ENCODE data around the gene PCNP.

PCNP gene

DNA sequence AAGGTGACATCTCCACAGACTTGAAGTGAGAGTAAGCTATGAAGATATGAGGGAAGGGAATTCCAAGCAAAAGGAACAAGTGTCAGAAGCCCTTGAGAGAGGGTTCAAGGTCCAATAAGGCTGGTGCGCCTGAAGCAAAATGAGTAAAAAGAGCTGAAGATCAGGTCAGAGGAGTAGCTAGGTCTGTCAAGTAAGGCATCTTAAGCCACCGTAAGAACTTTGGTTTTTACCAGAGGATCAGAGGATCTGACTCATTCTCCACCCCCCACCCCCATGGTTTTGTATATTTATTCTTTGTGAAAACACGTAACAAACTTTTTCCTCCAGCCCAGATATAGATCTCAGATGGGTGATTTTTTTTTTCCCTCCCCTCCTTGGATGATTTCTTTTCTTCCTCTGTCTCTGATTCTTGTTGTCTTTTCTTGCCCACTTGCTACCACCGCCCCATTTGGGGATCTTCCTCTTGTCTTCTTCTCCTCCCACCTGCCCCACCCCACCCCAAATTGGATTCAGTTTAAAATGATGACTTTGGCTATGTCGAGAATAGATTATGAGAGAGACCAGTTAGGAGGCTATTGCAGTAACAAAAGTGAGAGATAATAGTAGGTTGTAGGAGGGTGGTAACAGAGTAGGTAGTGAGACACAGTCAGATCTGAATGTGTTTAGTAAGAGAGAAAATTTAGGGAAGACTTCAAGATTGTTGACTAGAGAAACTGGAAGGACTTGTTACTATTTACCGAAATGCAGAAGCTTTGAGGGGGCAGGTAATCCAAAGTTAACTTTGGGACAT is 6.3 kb upstream of the PCNP start:
- no peak for TF ChIP-seq EGR1 (IDR thresholded peaks at IDR 0.05)
- no peak for TF ChIP-seq EP300 (IDR thresholded peaks at IDR 0.05; ENCODE audit: borderline replicate concordance)
- no peak for TF ChIP-seq TEAD4 (IDR thresholded peaks at IDR 0.05)
- no peak for TF ChIP-seq TCF12 (IDR thresholded peaks at IDR 0.05; ENCODE audit: low read depth)
- TF ChIP-seq, protein P1, sequence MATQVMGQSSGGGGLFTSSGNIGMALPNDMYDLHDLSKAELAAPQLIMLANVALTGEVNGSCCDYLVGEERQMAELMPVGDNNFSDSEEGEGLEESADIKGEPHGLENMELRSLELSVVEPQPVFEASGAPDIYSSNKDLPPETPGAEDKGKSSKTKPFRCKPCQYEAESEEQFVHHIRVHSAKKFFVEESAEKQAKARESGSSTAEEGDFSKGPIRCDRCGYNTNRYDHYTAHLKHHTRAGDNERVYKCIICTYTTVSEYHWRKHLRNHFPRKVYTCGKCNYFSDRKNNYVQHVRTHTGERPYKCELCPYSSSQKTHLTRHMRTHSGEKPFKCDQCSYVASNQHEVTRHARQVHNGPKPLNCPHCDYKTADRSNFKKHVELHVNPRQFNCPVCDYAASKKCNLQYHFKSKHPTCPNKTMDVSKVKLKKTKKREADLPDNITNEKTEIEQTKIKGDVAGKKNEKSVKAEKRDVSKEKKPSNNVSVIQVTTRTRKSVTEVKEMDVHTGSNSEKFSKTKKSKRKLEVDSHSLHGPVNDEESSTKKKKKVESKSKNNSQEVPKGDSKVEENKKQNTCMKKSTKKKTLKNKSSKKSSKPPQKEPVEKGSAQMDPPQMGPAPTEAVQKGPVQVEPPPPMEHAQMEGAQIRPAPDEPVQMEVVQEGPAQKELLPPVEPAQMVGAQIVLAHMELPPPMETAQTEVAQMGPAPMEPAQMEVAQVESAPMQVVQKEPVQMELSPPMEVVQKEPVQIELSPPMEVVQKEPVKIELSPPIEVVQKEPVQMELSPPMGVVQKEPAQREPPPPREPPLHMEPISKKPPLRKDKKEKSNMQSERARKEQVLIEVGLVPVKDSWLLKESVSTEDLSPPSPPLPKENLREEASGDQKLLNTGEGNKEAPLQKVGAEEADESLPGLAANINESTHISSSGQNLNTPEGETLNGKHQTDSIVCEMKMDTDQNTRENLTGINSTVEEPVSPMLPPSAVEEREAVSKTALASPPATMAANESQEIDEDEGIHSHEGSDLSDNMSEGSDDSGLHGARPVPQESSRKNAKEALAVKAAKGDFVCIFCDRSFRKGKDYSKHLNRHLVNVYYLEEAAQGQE (IDR thresholded peaks at IDR 0.05; ENCODE audit: low read depth) = no peak
- no peak for TF ChIP-seq RAD21 (IDR thresholded peaks at IDR 0.05; ENCODE audit: low read depth)
- TF ChIP-seq TAF1 (IDR thresholded peaks at IDR 0.05; ENCODE audit: low read depth) = no peak
- no peak for TF ChIP-seq YY1 (IDR thresholded peaks at IDR 0.05; ENCODE audit: low read depth)
- TF ChIP-seq FOXM1 (IDR thresholded peaks at IDR 0.05; ENCODE audit: borderline replicate concordance, low read depth) = no peak

DNA sequence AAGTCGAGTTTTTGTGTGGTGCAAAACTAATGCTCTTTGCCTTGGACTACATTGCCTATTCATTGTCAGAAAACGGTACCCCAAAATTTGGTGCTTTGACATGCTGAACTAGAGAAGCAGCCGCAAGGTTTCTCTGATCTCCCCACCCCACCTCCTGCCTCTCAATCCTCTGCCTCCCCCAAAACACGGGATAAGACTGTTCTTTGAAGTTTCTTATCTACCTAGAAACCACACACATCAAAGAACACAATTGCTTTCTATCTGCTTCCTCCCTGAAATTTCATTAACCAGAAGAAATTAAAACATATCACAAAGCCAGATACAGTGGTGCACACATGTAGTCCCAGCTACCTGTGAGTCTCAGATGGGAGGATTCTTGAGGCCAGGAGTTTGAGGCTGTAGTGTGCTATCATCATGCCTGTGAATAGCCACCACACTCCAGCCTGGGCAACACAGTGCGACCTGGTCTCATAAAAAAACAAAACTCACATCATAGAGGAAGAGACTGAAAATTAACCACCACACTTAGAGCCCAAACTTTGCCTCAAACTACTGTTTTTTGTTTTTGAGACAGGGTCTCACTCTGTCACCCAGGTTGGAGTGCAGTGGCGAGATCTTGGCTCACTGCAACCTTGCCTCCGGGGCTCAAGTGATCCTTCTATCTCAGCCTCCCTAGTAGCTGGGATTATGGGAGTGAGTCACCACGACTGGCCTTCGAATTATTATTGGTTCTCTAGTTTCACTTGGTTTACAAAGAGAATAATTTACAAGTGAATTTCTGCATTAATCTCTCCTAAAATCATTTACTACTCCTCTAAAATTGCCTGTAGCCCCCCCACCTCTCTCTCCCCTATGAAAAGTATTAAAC is 2.7 kb upstream of the PCNP start:
- TF ChIP-seq YY1 (IDR thresholded peaks at IDR 0.05; ENCODE audit: low read depth) = no peak
- no peak for TF ChIP-seq EP300 (IDR thresholded peaks at IDR 0.05; ENCODE audit: borderline replicate concordance)
- no peak for TF ChIP-seq ZBTB7A (IDR thresholded peaks at IDR 0.05; ENCODE audit: low read depth)
- no peak for TF ChIP-seq CREB1 (IDR thresholded peaks at IDR 0.05; ENCODE audit: low read depth)
- no peak for TF ChIP-seq EGR1 (IDR thresholded peaks at IDR 0.05)
- TF ChIP-seq, protein P2, sequence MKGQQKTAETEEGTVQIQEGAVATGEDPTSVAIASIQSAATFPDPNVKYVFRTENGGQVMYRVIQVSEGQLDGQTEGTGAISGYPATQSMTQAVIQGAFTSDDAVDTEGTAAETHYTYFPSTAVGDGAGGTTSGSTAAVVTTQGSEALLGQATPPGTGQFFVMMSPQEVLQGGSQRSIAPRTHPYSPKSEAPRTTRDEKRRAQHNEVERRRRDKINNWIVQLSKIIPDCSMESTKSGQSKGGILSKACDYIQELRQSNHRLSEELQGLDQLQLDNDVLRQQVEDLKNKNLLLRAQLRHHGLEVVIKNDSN (IDR thresholded peaks at IDR 0.05) = no peak
- TF ChIP-seq TCF12 (IDR thresholded peaks at IDR 0.05; ENCODE audit: low read depth) = no peak
- TF ChIP-seq, protein P3, sequence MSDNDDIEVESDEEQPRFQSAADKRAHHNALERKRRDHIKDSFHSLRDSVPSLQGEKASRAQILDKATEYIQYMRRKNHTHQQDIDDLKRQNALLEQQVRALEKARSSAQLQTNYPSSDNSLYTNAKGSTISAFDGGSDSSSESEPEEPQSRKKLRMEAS (IDR thresholded peaks at IDR 0.05) = no peak
- no peak for TF ChIP-seq TAF1 (IDR thresholded peaks at IDR 0.05; ENCODE audit: low read depth)
- TF ChIP-seq FOXM1 (IDR thresholded peaks at IDR 0.05; ENCODE audit: borderline replicate concordance, low read depth) = no peak
- TF ChIP-seq, protein P1 (IDR thresholded peaks at IDR 0.05; ENCODE audit: low read depth) = no peak
- no peak for TF ChIP-seq TEAD4 (IDR thresholded peaks at IDR 0.05)
- TF ChIP-seq CEBPB (IDR thresholded peaks at IDR 0.05) = no peak
- no peak for TF ChIP-seq NFIC (IDR thresholded peaks at IDR 0.05)
- TF ChIP-seq RAD21 (IDR thresholded peaks at IDR 0.05; ENCODE audit: low read depth) = no peak

DNA sequence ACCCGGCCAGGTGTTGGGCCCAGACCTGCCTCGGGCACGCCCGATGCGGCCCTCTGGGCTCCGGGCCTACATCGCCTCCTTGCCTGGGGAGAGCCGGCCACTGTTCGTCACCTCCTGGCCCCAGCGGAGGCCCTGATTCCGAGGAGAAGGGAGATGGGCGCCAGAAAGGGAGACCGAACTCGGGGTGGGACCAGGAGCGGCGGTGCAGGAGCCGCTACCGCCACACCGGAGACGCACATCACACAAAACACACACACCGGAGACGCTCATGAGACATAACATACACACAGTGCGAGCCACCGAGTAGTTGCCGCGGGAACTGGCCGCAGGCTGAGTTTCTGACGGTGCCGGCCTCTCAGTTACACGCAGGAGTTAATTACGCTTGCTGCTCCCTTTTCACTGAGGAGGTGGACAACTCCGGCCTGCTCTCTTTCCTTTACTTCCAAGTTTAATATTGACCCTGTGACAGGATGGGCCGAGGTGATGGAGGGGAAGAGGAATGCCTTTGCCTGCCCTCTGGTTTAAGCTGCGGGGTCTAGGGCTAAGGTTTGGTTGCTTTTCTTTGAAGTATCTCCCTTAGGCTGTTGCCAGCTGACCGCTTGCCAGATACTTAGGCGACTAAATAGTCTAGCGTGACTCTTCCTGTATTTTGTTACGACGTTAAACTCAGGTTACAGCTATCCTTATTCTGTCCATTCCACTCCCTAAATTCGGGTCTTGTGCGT is 570 bp downstream of the PCNP start:
- no peak for TF ChIP-seq CREB1 (IDR thresholded peaks at IDR 0.05; ENCODE audit: low read depth)
- TF ChIP-seq EGR1 (IDR thresholded peaks at IDR 0.05) = no peak
- no peak for TF ChIP-seq RAD21 (IDR thresholded peaks at IDR 0.05; ENCODE audit: low read depth)

DNA sequence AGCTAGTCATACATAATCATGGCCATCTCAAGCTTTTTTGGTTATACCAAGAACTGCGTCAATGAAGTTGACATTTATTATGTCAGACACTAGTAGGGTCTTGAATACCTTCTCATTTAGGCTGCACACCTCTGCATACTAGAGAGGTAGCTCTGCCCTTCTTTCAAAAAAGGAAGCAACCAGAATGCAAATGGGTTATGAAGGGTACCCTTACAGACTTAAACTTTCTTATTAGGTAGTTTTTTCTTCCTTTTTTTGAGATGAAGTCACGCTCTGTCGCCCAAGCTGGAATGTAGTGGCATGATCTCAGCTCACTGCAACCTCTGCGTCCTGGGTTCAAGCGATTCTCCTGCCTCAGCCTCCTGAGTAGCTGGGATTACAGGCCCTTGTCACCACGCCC is 3.3 kb downstream of the PCNP start:
- TF ChIP-seq EP300 (IDR thresholded peaks at IDR 0.05; ENCODE audit: borderline replicate concordance) (no peak), TEAD4 (IDR thresholded peaks at IDR 0.05) (no peak), CREB1 (IDR thresholded peaks at IDR 0.05; ENCODE audit: low read depth) (no peak), ZBTB7A (IDR thresholded peaks at IDR 0.05; ENCODE audit: low read depth) (no peak), YY1 (IDR thresholded peaks at IDR 0.05; ENCODE audit: low read depth) (no peak), NFIC (IDR thresholded peaks at IDR 0.05) (no peak), EGR1 (IDR thresholded peaks at IDR 0.05) (no peak), CEBPB (IDR thresholded peaks at IDR 0.05) (no peak), RAD21 (IDR thresholded peaks at IDR 0.05; ENCODE audit: low read depth) (no peak), FOXM1 (IDR thresholded peaks at IDR 0.05; ENCODE audit: borderline replicate concordance, low read depth) (no peak), TCF12 (IDR thresholded peaks at IDR 0.05; ENCODE audit: low read depth) (no peak), TAF1 (IDR thresholded peaks at IDR 0.05; ENCODE audit: low read depth) (no peak)
- TF ChIP-seq, protein P3 (IDR thresholded peaks at IDR 0.05) = no peak
- TF ChIP-seq, protein P1 (IDR thresholded peaks at IDR 0.05; ENCODE audit: low read depth) = no peak
- TF ChIP-seq, protein P2 (IDR thresholded peaks at IDR 0.05) = no peak
